K562 (cell line): ENCODE results near the gene TP53I13. TPM values are rescaled to one million over a fixed set of nuclear protein-coding genes. Genes with fewer than 3 reads are reported as not detected.

Source experiments
- ATF7 ChIP-seq: fragments of 450-650 bp; IDR thresholded peaks from 2 replicates; pipeline ENCODE4 v1.7.1; 2014; ENCODE audit warnings: mild to moderate bottlenecking, moderate library complexity
- DMBX1 ChIP-seq: fragments of 250-450 bp; sonication (Bioruptor Pico); IDR thresholded peaks from 2 replicates; pipeline ENCODE4 v1.8.0; 2022; ENCODE audit warnings: inconsistent platforms, mild to moderate bottlenecking, moderate library complexity, borderline replicate concordance
- E4F1 ChIP-seq: fragments of 250-450 bp; sonication (Bioruptor Pico); IDR thresholded peaks from 2 replicates; pipeline ENCODE4 v1.5.0; 2021; ENCODE audit warnings: mild to moderate bottlenecking, borderline replicate concordance
- GMEB1 ChIP-seq: fragments of 250-450 bp; sonication (Bioruptor Pico); IDR thresholded peaks from 2 replicates; pipeline ENCODE4 v1.4.0; 2020; ENCODE audit warnings: mild to moderate bottlenecking
- IFI16 ChIP-seq: fragments of 250-450 bp; sonication (Bioruptor Pico); IDR thresholded peaks from 2 replicates; pipeline ENCODE4 v2.1.2; 2022; ENCODE audit warnings: mild to moderate bottlenecking, inconsistent platforms
- MCM7 ChIP-seq, 2 experiments: fragments of 450-650 bp; IDR thresholded peaks; 2 replicates each; pipeline ENCODE4 v1.6.1; 2016 to 2018
- MEF2D ChIP-seq: conservative IDR thresholded peaks from 2 replicates; pipeline ENCODE4 v1.6.1; 2016; ENCODE audit warnings: low read depth, missing genetic modification characterization, missing compliant biosample characterization
- NELFE ChIP-seq: IDR thresholded peaks from 2 replicates; pipeline ENCODE4 v1.6.1; 2011; ENCODE audit warnings: mild to moderate bottlenecking; ENCODE audit not compliant: insufficient read depth, insufficient read length
- NFE2L1 ChIP-seq: fragments of 450-650 bp; IDR thresholded peaks from 2 replicates; pipeline ENCODE4 v1.6.1; 2016; ENCODE audit warnings: missing genetic modification characterization, low read depth, mild to moderate bottlenecking, missing compliant biosample characterization, moderate library complexity, borderline replicate concordance
- NFIX ChIP-seq: fragments of 250-450 bp; sonication (Bioruptor Pico); IDR thresholded peaks from 2 replicates; pipeline ENCODE4 v1.4.0; 2020; ENCODE audit warnings: low read depth, mild to moderate bottlenecking, moderate library complexity
- NUFIP1 ChIP-seq: fragments of 450-650 bp; IDR thresholded peaks from 2 replicates; pipeline ENCODE4 v1.6.1; 2018; ENCODE audit not compliant: partially characterized antibody
- PPARD ChIP-seq: fragments of 250-450 bp; sonication (Bioruptor Pico); IDR thresholded peaks from 2 replicates; pipeline ENCODE4 v1.8.0; 2022; ENCODE audit warnings: inconsistent platforms, mild to moderate bottlenecking, moderate library complexity
- PRDM10 ChIP-seq: fragments of 450-650 bp; IDR thresholded peaks from 2 replicates; pipeline ENCODE4 v1.6.1; 2018; ENCODE audit not compliant: partially characterized antibody
- PRPF4 ChIP-seq: fragments of 200-400 bp; formaldehyde crosslinking; IDR thresholded peaks from one replicate; pipeline ENCODE4 v1.6.1; 2017; ENCODE audit warnings: low read length, low read depth, mild to moderate bottlenecking; ENCODE audit not compliant: insufficient read depth, poor library complexity, severe bottlenecking
- PTTG1 ChIP-seq: fragments of 450-650 bp; IDR thresholded peaks from 2 replicates; pipeline ENCODE4 v1.6.1; 2016; ENCODE audit warnings: low read depth, mild to moderate bottlenecking, missing genetic modification characterization, missing compliant biosample characterization
- RCOR1 ChIP-seq, 2 experiments: IDR thresholded peaks; 2 replicates each; pipeline ENCODE4 v1.6.1; 2012; ENCODE audit warnings: low read depth in 2 of 2, low read length in 2 of 2, borderline replicate concordance in 1 of 2, improper control_type of control experiment in 1 of 2
- SIN3B ChIP-seq: fragments of 450-650 bp; IDR thresholded peaks from 2 replicates; pipeline ENCODE4 v1.6.1; 2017; ENCODE audit warnings: low read depth, mild to moderate bottlenecking, moderate library complexity
- SRSF3 ChIP-seq: fragments of 200-400 bp; formaldehyde crosslinking; IDR thresholded peaks from 2 replicates; pipeline ENCODE4 v1.6.1; 2016; ENCODE audit warnings: mild to moderate bottlenecking, low read length, moderate library complexity; ENCODE audit not compliant: insufficient read depth
- TGIF2 ChIP-seq: sonication (generic); formaldehyde crosslinking; IDR thresholded peaks from 2 replicates; pipeline ENCODE4 v1.8.1; 2022; ENCODE audit warnings: mild to moderate bottlenecking, missing genetic modification reagents, moderate library complexity
- ZNF165 ChIP-seq: fragments of 250-450 bp; sonication (Bioruptor Pico); IDR thresholded peaks from 2 replicates; pipeline ENCODE4 v1.4.0; 2020; ENCODE audit warnings: borderline replicate concordance
- ZNF174 ChIP-seq: fragments of 250-450 bp; sonication (Bioruptor Pico); IDR thresholded peaks from 2 replicates; pipeline ENCODE4 v1.4.0; 2020; ENCODE audit warnings: mild to moderate bottlenecking
- polyA plus RNA-seq, 8 experiments: library from polyadenylated mRNA; depleted of rRNA in 4 of 8; stranded (reverse) in 5 of 8; unstranded in 3 of 8; fragments of >200 nt; fragmentation: Nextera tagmentation in 2 of 8; fragmentation: Illumina TruSeq in 1 of 8; extraction: Ambion mirVana in 2 of 8; extraction: Trizol in 1 of 8; gene quantifications; 2 replicates each; pipeline versions ENCODE4 v1.2.1 to v1.2.3, GENCODE V29; 2011 to 2014; ENCODE audit warnings: inconsistent platforms in 1 of 8, missing spikeins in 1 of 8
- total RNA-seq, 7 experiments: library from RNA; depleted of rRNA in 6 of 7; stranded (reverse); fragments of >200 nt in 6 of 7; fragmentation: Illumina TruSeq in 2 of 7; extraction: Trizol in 2 of 7; gene quantifications; 2 replicates each; pipeline versions ENCODE4 v1.2.1 to v1.2.3, GENCODE V29; 2011 to 2021; ENCODE audit warnings: low replicate concordance in 1 of 7

The TP53I13 gene
- total and polyA plus RNA-seq, 9 of the 15 experiments (the other 6 are each of a cell fraction or from before 2014, with no cell fraction given): 0.08 to 28.3 (median 9.1) TPM

GRCh38 chr17:29617481-29618271 lies 49.2 kb downstream of the TP53I13 start (continued):
- TF ChIP-seq IFI16 (no peak), PRPF4 (no peak), MCM7 (IDR thresholded peaks at IDR 0.05) (no peak), GMEB1 (CRISPR knock-in tag) (no peak), PTTG1 (no peak), NUFIP1 (no peak), ZNF174 (CRISPR knock-in tag) (no peak), TGIF2 (CRISPR knock-in tag) (no peak), RCOR1 (IDR thresholded peaks at IDR 0.05; ENCODE audit: borderline replicate concordance in 1 of 2, low read depth in 2 of 2, low read length in 2 of 2) (peak; percentile 18 to 72; a peak in 2 of 4 replicates), E4F1 (CRISPR knock-in tag) (no peak), NELFE (no peak), MEF2D (tag) (no peak), ATF7 (0 out of 2 replicates have a peak, but pooled peaks have one; percentile 53), PRDM10 (no peak), NFIX (CRISPR knock-in tag) (no peak), PPARD (CRISPR knock-in tag) (no peak), ZNF165 (no peak), SRSF3 (no peak), SIN3B (peak; percentile 51; the same call in 1 of the 2 replicates), NFE2L1 (tag) (no peak), DMBX1 (CRISPR knock-in tag) (no peak)
